Measurements from ENCODE around the gene KMT2C.
A peak's percentile ranks its signal among the peaks of the same experiment; 100 is the strongest.
"Not testable (repeated sequence)": the region's sequence is repeated elsewhere in the genome, so short reads cannot be mapped to it uniquely, and the experiment has no call there.

The KMT2C gene

GRCh38 chr7:152441168-152441567, 5.4 kb upstream of the KMT2C start:
- DNase-seq: not testable (repeated sequence)

- DNase-seq: not testable (repeated sequence)
Observed at GRCh38 chr7:152438017-152438416, 2.2 kb upstream of the KMT2C start.

GRCh38 chr7:152436931-152437575, 1.2 kb upstream of the KMT2C start:
- not testable (repeated sequence) for DNase-seq

GRCh38 chr7:152436111-152436930, 518 bp upstream of the KMT2C start:
- DNase-seq: peak; percentile 72

GRCh38 chr7:152434511-152435383, 1.1 kb downstream of the KMT2C start:
- DNase-seq: not testable (repeated sequence)

- DNase-seq: not testable (repeated sequence)
Observed at GRCh38 chr7:152433721-152434490, 1.9 kb downstream of the KMT2C start.

- not testable (repeated sequence) for DNase-seq
Observed at GRCh38 chr7:152432735-152433134, 3.1 kb downstream of the KMT2C start.

GRCh38 chr7:152430854-152431253, 4.9 kb downstream of the KMT2C start:
- DNase-seq: no peak

- not testable (repeated sequence) for DNase-seq
Observed at GRCh38 chr7:152430118-152430517, 5.7 kb downstream of the KMT2C start.

GRCh38 chr7:152424348-152425108, 11.3 kb downstream of the KMT2C start:
- DNase-seq: no peak

GRCh38 chr7:152423991-152424347, 11.8 kb downstream of the KMT2C start:
- DNase-seq: no peak

GRCh38 chr7:152423171-152423570, 12.6 kb downstream of the KMT2C start:
- not testable (repeated sequence) for DNase-seq

- not testable (repeated sequence) for DNase-seq
Observed at GRCh38 chr7:152420950-152421349, 14.9 kb downstream of the KMT2C start.

GRCh38 chr7:152419473-152420429, 16.1 kb downstream of the KMT2C start:
- no peak for DNase-seq

GRCh38 chr7:152414779-152415178, 21.0 kb downstream of the KMT2C start:
- no peak for DNase-seq

- DNase-seq: no peak
Observed at GRCh38 chr7:152411389-152411788, 24.4 kb downstream of the KMT2C start.

- DNase-seq: no peak
Observed at GRCh38 chr7:152406491-152406890, 29.3 kb downstream of the KMT2C start.

- not testable (repeated sequence) for DNase-seq
Observed at GRCh38 chr7:152406030-152406429, 29.8 kb downstream of the KMT2C start.

- no peak for DNase-seq
Observed at GRCh38 chr7:152403726-152404125, 32.1 kb downstream of the KMT2C start.

Data from NCI-H526 treated with DMSO at 0.1 percent for 48 hours (cell line).